NCI-H510A treated with DMSO at 0.1 percent for 48 hours (cell line): ENCODE results near the gene CD300LD.

Experiments
- DNase-seq: peaks from one replicate; lab custom pipeline; 2025; lab: John Stamatoyannopoulos, UW

The CD300LD gene

GRCh38 chr17:74543891-74544760, 48.0 kb downstream of the CD300LD start:
- DNase-seq = no peak

- DNase-seq = no peak
Measured at GRCh38 chr17:74543406-74543805, 48.7 kb downstream of the CD300LD start.

DNA sequence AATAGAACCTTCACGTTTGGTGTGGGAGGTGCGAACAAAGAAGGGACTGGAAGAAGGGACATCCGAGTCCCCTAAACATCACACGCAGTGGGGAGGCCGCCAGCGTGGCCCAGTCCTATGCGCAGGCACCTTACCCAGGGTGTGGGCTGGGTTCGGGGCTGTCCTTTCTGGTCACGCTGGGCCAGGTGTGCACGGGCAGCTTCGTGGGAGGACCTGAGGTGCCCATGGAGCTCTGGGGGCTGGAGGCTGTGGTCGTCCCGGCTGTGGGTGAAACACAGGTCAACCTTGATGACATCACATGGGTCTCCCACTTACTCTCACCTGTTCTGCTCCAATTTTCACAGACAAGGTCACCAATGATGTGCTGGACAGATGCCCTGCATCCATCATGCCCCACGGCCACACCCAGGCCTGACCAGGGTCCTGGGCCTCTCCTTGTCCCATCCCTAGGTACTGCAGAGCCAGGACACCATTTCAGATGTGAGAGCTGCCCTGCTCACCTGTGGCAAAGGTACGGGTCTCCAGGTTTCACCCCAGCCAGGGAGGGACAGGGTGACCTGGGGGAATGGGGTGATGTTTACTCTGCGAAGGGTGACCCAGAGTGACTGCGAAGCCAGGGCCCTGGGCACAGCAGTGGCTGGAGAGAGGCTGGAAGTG, 49.2 kb downstream of the CD300LD start:
- no peak for DNase-seq

DNA sequence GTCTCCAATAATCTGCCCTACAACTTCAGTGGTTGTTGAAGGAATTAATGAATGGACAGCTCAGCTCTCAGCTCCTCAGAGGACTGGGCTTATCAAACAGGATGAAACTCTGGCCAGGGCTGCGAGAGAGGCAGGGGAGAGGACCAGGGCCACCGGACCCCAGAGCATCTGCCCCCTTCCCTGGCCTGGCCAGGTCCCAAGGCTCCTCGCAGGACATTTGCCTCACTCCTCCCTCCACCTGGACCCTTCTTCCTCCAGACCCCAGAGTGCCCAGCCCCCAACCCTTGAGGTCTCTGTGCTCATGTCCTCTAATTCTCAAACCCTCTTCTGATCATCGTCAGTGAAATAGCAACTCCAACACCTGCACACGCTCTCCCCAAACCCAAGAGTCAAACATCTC, 49.9 kb downstream of the CD300LD start:
- DNase-seq = no peak

DNA sequence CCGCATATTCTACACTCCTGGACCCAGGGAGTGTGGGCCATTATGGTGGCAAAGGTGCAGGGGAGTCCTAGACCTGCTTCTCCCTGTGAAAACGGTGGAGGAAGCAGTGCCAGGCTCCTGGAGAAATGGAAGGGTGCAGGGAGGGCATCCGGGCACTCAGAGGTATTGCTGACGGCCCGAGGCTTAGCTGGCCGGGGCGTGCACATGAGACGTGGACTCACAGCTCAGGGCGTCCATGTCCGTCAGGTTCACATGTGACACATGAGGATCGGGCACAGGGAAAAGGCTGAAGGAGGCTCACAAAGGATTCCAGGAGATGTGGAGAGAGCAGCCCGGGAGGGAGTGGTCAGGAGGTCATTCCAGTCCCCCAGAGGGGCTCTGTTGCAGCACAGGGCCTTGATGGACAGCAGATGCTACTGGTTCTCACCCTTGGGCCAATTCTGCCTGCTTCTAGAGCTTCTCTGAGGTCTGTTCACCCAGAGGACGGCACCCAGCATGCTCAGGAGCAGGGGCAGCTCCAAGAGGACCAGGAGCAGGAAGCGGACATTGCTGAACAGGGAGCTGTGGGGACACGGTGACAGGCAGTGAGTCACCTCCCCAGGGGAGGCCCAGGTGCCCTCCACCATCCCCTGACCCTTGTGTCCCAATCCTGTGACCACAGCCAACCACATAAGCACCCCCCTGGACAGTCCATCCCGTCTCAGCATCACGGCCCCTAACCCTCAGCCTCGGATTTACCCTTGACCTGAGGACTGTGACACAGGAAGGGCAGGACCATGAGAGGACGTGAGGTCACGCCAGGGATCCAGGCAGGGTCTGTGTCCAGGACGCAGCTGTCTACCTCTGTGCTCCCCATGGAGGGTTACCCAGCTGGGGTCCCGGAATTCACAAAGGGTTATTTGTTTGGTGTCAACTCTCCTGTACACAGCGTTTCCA, 50.6 kb downstream of the CD300LD start:
- no peak for DNase-seq

DNA sequence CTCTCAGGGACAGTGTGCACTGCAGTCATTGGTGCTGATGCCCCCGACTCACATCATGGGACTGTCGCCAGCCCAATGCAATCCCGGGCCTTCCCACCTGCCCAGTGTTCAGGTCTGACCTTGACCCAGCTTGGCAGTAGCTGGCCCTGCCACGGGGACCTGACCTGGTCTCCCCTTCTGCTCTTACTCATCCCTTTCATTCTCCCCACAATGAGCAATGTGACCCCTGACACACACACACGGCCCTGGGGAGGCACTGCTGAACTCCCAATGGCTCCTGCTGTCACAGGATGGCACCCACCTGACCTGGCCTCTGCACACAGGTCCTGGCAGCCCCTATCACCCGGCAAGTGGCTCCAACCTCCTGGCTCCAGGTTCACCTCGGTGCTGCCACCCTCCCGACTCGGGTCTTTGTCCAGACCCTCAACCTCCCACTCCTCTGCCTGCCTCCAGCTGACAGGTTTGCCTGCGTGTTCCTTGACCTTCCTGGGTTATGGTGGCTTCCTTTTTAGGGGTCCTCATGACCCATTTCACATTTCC, 52.7 kb downstream of the CD300LD start:
- no peak for DNase-seq

DNA sequence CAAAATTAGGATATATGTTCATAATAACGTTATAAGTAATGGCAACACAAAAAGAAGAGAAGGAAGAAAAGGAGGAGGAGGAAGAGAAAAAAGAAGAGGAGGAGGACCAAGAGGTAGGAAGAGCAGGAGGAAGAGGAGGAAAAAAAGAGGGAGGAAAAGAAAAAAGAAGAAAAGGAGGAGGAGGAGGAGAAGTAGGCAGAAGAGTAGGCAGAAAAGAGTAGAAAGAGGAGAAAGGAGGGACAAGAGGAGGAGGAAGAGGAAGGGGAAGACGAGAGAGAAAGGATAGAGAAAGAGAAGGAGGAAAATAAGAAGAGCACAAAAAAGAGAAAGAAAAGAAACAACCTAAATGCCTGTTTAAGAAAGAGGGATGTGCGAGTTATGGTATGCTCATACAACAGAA, 55.2 kb downstream of the CD300LD start:
- DNase-seq = no peak

- no peak for DNase-seq
Measured at GRCh38 chr17:74532115-74532514, 60.0 kb downstream of the CD300LD start.

DNA sequence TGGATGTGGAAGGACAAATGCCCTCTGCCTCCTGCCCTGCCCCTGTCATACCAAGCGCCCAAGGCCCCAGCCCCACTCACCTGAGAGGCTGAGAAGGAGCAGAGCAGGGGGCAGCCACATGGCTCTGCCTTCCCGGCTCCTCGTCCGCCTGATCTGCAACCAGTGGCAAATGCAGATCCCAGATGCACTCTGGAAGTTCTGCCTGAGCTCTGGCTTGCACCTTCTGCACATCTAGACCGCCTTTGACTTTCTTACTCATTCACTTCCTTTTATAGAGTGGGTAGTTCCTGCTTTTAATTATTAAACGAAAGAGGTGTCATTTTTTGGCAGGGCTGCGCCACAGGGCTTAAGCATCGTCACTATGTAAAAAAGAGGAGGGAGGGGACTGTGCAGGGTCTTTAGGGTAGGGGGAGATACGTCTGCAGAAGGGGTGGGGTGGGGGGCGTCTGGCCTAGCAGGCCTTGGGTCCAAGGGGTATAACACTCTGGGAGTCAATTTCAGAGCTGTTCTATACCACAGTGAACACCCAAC, 60.8 kb downstream of the CD300LD start, which contains the start of gene CD300LB:
TSS of gene CD300LB (minus strand) at position 245 of the 531 bp plus-strand sequence. CDS start at position 120, 125 bp downstream.
- no peak for DNase-seq

- no peak for DNase-seq
Measured at GRCh38 chr17:74530831-74531150, 61.3 kb downstream of the CD300LD start.
